Measurements from ENCODE around the gene BCKDHB. TPM values are rescaled to one million over a fixed set of nuclear protein-coding genes. Genes with fewer than 3 reads are reported as not detected.
A peak's percentile ranks its signal among the peaks of the same experiment; 100 is the strongest.

The BCKDHB gene
- polyA plus RNA-seq, 6 donors from 2014 or later, result 19.6 to 38.0 (median 24.4) TPM

GRCh38 chr6:80256691-80257090 is 150.2 kb downstream of the BCKDHB start:
- Mint-ChIP-seq H3K36me3 (peaks cover 0 to 8% of the 10 kb centered on the region in 2 donors), H3K27me3 (no peaks in the 10 kb centered on the region), H3K27ac (no peak overlapping the region), H3K4me1 (no peaks in the 10 kb centered on the region), H3K4me3 (no peak overlapping the region), H3K9me3 (no peaks in the 10 kb centered on the region)
- ATAC-seq (ENCODE audit: low read depth in 2 of 2), result no peak
- no peak for DNase-seq

DNA sequence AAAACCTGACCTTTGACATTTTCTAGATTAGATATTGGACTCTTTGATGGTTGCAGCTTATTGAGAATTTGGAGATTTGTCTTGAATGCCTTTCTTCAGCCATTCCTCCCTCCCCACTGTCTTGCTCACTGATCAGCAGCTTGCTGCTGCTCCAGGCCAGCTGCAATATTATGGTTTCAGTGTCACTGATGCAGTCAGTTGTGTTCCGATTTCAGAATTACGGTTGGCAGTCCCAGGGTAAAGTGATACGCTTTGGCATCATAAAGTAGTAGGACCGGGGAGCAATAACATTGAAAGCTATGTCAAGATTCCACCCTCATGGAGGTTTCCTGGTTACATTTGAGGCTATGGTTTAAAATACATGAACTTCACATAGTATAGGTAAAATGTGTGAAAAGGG is 152.6 kb downstream of the BCKDHB start:
- DNase-seq (no peak), ATAC-seq (ENCODE audit: low read depth in 2 of 2) (no peak)
- H3K27me3 Mint-ChIP-seq, result no peaks in the 10 kb centered on the region
- H3K4me1 Mint-ChIP-seq, result no peaks in the 10 kb centered on the region
- H3K4me3 Mint-ChIP-seq, result no peak overlapping the region
- no peaks in the 10 kb centered on the region for H3K9me3 Mint-ChIP-seq
- no peak overlapping the region for H3K27ac Mint-ChIP-seq
- peaks cover 0 to 8% of the 10 kb centered on the region in 2 donors for H3K36me3 Mint-ChIP-seq

DNA sequence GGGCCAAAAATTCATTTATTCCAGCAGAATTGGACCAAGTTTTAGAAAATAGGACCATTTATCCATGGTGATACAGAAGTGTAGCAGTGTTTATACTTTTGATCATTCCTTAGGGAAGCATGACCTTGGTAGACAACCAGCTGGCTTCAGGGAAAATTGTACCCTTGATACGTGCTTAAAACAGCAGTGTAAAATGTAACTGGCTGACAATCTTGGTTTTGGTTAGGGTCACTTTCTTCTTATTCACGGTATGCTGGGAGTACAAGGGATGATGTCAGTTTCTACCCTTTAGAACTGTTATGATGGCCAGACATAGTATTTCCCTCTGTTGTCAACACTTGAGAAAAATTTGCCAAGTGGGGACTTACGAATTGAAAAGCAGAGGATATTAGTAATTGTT is 157.1 kb downstream of the BCKDHB start:
- Mint-ChIP-seq H3K36me3 (peaks cover 0 to 15% of the 10 kb centered on the region in 2 donors), H3K27me3 (no peaks in the 10 kb centered on the region), H3K4me1 (no peaks in the 10 kb centered on the region), H3K9me3 (no peaks in the 10 kb centered on the region), H3K4me3 (no peak overlapping the region), H3K27ac (no peak overlapping the region)
- no peak for ATAC-seq (ENCODE audit: low read depth in 2 of 2)
- no peak for DNase-seq

DNA sequence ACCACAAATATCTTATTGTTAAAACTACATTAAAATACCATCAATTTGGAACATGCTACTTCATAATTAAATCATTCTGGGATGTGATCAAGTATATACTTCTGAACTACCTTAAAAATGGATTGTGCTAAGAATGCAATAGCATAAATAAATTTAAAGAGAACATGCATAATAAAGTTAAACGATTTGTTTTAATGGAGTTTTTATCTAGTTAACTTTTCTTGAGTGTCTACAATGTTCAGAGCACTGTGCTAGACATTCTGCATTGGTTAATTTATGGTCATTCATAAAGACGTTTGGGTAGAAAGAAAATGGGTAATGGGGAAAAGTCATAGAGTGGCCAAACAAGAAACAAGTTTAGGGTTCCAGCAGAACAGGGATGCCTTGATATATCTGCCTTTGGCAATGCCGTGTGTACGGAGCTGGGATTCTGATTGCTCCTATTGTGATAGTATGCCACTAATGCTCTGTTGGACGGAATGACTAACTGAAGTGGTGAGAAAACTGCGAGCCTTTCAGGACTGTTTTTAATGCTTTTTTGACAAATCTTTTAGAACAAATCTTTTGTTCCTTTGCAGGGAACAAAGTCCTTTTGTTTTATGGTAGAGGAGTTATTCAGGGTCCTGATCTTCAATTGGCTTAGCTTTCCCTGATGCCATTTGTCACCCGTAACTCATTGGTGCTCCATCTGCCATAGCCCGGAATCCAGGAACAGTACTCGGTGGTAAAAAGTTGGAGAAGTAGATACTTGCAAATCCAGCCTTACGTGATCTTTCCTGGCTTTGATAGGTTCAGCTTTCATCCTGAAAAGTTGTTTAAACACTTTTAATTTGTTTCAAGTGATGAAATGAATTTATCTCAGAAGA is 162.6 kb downstream of the BCKDHB start:
- DNase-seq (no peak), ATAC-seq (ENCODE audit: low read depth in 2 of 2) (no peak)
- Mint-ChIP-seq H3K27ac (no peak overlapping the region), H3K4me1 (no peaks in the 10 kb centered on the region), H3K4me3 (no peak overlapping the region), H3K36me3 (peaks cover 0 to 17% of the 10 kb centered on the region in 2 donors), H3K27me3 (no peaks in the 10 kb centered on the region), H3K9me3 (peaks cover 0 to 3% (median 0%) of the 10 kb centered on the region in 7 donors)

DNA sequence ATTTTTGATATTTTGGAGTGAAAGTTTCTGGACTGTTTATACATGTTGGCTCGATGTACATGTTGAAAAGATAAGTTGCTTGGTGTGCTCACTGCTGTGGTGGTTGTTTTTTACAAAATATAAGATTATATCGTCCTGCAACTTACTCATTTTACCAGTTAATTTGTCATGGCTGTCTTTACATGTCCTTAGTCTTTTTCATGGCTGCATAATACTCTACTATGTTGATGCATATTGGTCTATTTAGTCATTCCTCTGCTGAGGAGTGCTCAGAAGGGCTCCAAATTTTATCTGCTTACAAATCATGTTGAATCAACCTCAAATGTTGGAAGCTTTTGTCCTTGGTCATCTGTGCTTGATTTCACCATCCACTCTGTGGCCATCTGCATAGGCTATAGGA is 164.6 kb downstream of the BCKDHB start:
- Mint-ChIP-seq H3K4me1 (no peaks in the 10 kb centered on the region), H3K4me3 (no peak overlapping the region), H3K27ac (no peak overlapping the region), H3K9me3 (peaks cover 0 to 3% (median 0%) of the 10 kb centered on the region in 7 donors), H3K36me3 (peaks cover 0 to 11% of the 10 kb centered on the region in 2 donors), H3K27me3 (no peaks in the 10 kb centered on the region)
- DNase-seq (no peak), ATAC-seq (ENCODE audit: low read depth in 2 of 2) (no peak)

DNA sequence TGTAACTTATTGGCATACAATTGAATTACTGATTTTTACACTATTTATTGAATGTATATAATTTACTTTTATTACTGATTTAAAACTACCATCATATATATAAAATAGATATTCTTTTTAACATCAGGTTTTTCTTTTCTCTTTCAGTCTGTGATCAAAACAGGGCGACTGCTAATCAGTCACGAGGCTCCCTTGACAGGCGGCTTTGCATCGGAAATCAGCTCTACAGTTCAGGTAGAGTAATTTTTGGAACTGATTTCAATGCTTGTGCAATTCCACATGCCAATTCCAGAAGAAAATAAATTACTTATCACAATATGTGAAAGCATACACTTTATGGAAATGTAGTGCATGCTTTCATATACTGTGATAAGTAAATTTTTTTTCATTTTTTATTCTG is 166.5 kb downstream of the BCKDHB start:
- peaks cover 0 to 3% (median 0%) of the 10 kb centered on the region in 7 donors for H3K9me3 Mint-ChIP-seq

GRCh38 chr6:80276861-80277260 is 170.4 kb downstream of the BCKDHB start:
- Mint-ChIP-seq H3K4me1 (no peaks in the 10 kb centered on the region), H3K4me3 (no peak overlapping the region), H3K36me3 (no peaks in the 10 kb centered on the region), H3K27ac (no peak overlapping the region), H3K27me3 (no peaks in the 10 kb centered on the region), H3K9me3 (no peaks in the 10 kb centered on the region)
- ATAC-seq (ENCODE audit: low read depth in 2 of 2), result no peak
- no peak for DNase-seq

More for the DNA sequence above, 166.5 kb downstream of the BCKDHB start:
- DNase-seq (no peak), ATAC-seq (ENCODE audit: low read depth in 2 of 2) (no peak)
- Mint-ChIP-seq H3K4me1 (no peaks in the 10 kb centered on the region), H3K36me3 (peaks cover 0 to 11% of the 10 kb centered on the region in 2 donors), H3K27me3 (no peaks in the 10 kb centered on the region), H3K27ac (no peak overlapping the region), H3K4me3 (no peak overlapping the region)

GRCh38 chr6:80277501-80277900 is 171.0 kb downstream of the BCKDHB start:
- Mint-ChIP-seq H3K9me3 (no peaks in the 10 kb centered on the region), H3K4me3 (no peak overlapping the region), H3K4me1 (no peaks in the 10 kb centered on the region), H3K36me3 (no peaks in the 10 kb centered on the region), H3K27me3 (no peaks in the 10 kb centered on the region), H3K27ac (no peak overlapping the region)
- DNase-seq (no peak), ATAC-seq (ENCODE audit: low read depth in 2 of 2) (no peak)

DNA sequence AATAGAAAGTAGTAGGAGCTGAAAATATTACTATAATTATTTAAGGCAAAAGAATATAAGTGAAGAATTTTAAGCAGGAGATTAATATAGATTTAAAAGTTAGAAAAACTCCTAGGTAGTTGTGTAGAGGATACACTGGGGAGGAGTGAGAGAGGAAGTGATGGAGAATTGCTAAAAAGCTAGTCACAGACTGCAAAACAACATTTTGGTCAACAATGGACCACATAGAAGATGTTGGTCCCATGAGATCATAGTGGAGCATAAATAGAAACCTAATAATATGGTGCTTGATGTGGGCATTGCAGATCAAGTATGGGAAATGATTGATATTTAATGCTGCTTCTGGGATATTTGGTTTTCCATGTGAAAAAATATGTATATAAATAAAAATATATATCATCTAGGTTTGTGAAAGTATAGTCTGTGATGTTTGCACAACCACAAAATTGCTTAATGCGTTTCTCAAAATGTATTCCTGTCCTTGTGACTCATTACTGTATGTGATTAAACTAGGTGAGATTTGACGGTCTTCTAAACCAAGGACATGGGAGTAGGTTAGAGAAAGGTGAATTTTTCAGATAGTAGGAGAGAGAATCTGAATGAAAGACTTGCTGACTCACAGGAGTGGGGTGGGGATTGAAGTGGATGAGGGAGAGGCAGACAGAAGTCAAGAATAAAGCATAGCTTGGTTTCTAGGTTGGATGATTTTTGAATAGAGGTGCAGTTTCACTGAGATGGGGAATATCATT is 174.0 kb downstream of the BCKDHB start:
- Mint-ChIP-seq H3K4me3 (no peak overlapping the region), H3K36me3 (no peaks in the 10 kb centered on the region), H3K27ac (peak overlapping the region in 3 of 6 donors; percentile 27 to 54 (median 40)), H3K27me3 (no peaks in the 10 kb centered on the region), H3K4me1 (no peaks in the 10 kb centered on the region), H3K9me3 (no peaks in the 10 kb centered on the region)
- DNase-seq, result no peak
- ATAC-seq (ENCODE audit: low read depth in 2 of 2), result no peak

DNA sequence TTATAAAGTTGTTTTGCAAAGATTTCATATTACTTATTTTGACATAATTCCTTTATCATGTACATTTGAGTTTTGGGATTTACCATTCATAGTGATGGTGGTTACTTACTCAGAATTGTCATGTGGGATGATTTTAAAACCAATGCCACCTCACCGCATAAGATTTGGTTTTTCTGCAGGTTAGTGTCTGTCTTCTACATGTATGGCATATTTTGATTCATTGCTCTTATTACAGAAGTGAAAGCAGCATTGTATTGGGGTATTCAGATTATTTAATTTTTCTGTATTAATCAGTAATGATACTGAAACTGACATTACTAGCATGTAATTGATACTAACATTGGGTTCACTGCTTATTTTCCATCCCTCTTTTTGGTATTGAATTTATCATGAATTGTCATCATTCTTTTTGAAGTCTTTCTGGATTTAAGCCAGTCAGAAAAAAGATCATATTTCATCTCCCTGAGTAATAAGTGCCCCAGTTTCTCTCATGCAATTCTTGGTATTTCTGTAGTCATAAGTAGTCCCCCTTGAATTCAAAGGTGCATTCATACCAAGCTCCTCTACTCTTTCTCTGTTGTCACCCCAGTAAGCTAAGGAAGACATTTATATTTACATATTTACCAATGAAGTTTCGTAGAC is 176.6 kb downstream of the BCKDHB start:
- Mint-ChIP-seq H3K36me3 (no peaks in the 10 kb centered on the region), H3K27ac (peak overlapping the region in 1 of 6 donors; percentile 25), H3K27me3 (no peaks in the 10 kb centered on the region), H3K9me3 (no peaks in the 10 kb centered on the region), H3K4me1 (no peaks in the 10 kb centered on the region), H3K4me3 (no peak overlapping the region)
- DNase-seq (no peak), ATAC-seq (ENCODE audit: low read depth in 2 of 2) (no peak)

DNA sequence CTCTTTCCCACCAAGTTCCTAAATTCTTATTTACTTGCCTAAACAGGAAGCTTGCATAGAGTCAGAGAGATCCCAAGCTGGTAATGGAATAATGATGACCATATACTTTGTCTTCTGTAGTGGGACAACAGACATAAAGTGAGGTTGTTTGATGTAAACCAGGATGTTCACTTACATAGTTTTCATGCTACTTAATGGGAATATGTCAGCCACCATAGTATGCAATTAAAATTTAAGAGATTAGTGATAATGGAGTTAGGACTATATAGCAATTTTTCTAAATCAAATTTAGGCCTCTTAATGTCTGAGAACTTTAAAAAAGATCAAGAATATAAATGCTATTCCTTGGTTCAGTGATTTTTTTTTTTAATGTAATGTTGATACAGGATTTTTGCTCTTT is 180.6 kb downstream of the BCKDHB start:
- DNase-seq, result no peak

DNA sequence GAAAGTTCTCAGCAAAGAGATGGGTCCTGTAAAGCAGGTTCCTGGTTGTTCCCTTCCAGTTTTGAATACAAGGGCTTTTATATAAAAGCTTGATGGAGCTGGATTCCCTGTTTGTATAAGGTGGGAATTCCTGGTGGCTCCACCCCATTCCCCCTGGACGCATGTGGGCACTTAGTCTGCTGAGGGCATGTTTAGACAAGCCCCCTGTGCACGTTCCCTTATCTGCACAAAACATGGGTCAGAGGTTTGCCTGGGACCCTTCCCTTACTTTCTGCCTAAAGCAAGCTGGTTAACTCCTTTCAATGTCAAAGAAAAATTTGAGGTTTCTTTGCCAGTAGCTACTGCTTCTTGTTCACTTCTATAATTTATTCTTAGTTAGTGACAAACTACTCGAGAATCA is 181.1 kb downstream of the BCKDHB start:
- no peak for ATAC-seq (ENCODE audit: low read depth in 2 of 2)
- peaks cover 0 to 16% (median 6%) of the 10 kb centered on the region in 7 donors for H3K9me3 Mint-ChIP-seq
- no peaks in the 10 kb centered on the region for H3K4me1 Mint-ChIP-seq
- H3K4me3 Mint-ChIP-seq, result no peak overlapping the region
- DNase-seq, result no peak
- H3K27ac Mint-ChIP-seq, result no peak overlapping the region
- H3K36me3 Mint-ChIP-seq, result peaks cover 4 to 14% of the 10 kb centered on the region in 2 donors
- no peaks in the 10 kb centered on the region for H3K27me3 Mint-ChIP-seq

More for the DNA sequence above, 180.6 kb downstream of the BCKDHB start:
- H3K4me3 Mint-ChIP-seq, result no peak overlapping the region
- no peak for ATAC-seq (ENCODE audit: low read depth in 2 of 2)
- H3K4me1 Mint-ChIP-seq, result no peaks in the 10 kb centered on the region
- no peaks in the 10 kb centered on the region for H3K27me3 Mint-ChIP-seq
- peaks cover 4 to 10% of the 10 kb centered on the region in 2 donors for H3K36me3 Mint-ChIP-seq
- H3K27ac Mint-ChIP-seq, result no peak overlapping the region
- H3K9me3 Mint-ChIP-seq, result peaks cover 0 to 11% (median 1%) of the 10 kb centered on the region in 7 donors

GRCh38 chr6:80289727-80290126 is 183.3 kb downstream of the BCKDHB start:
- Mint-ChIP-seq H3K36me3 (peaks cover 12 to 31% of the 10 kb centered on the region in 2 donors), H3K4me3 (no peak overlapping the region), H3K9me3 (peaks cover 5 to 38% (median 26%) of the 10 kb centered on the region in 7 donors), H3K27ac (no peak overlapping the region), H3K4me1 (no peaks in the 10 kb centered on the region), H3K27me3 (no peaks in the 10 kb centered on the region)
- DNase-seq, result no peak
- ATAC-seq (ENCODE audit: low read depth in 2 of 2), result no peak
